ENCODE data around the gene RPL7A.
"Not testable (repeated sequence)": the region's sequence is repeated elsewhere in the genome, so short reads cannot be mapped to it uniquely, and the experiment has no call there.

RPL7A gene

GRCh38 chr9:133307301-133307700, 40.7 kb upstream of the RPL7A start:
- H3K36me3 ChIP-seq (ENCODE audit: control insufficient read depth, insufficient read depth, low read length): no peaks in the 10 kb centered on the region
- H3K4me1 ChIP-seq (ENCODE audit: control insufficient read depth, insufficient read depth, low read length): no peaks in the 10 kb centered on the region
- H3K27me3 ChIP-seq (ENCODE audit: control insufficient read depth, insufficient read depth, low read length, poor library complexity, severe bottlenecking): no peaks in the 10 kb centered on the region
- H3K27ac ChIP-seq (ENCODE audit: insufficient read depth, low read depth, low read length, poor library complexity, severe bottlenecking): no peak overlapping the region
- no peak overlapping the region for H3K4me3 ChIP-seq (ENCODE audit: insufficient read depth, low read depth, low read length)
- H3K9me3 ChIP-seq (ENCODE audit: control insufficient read depth, low read length): no peaks in the 10 kb centered on the region
- WGBS, 2 experiments: 88 to 91% methylated on average over 16 of the region's 16 CpGs

- WGBS, 2 experiments: 89 to 91% methylated on average over 6 of the region's 6 CpGs
- no peak overlapping the region for H3K27ac ChIP-seq (ENCODE audit: insufficient read depth, low read depth, low read length, poor library complexity, severe bottlenecking)
- H3K9me3 ChIP-seq (ENCODE audit: control insufficient read depth, low read length): no peaks in the 10 kb centered on the region
- H3K27me3 ChIP-seq (ENCODE audit: control insufficient read depth, insufficient read depth, low read length, poor library complexity, severe bottlenecking): no peaks in the 10 kb centered on the region
- no peaks in the 10 kb centered on the region for H3K36me3 ChIP-seq (ENCODE audit: control insufficient read depth, insufficient read depth, low read length)
- H3K4me1 ChIP-seq (ENCODE audit: control insufficient read depth, insufficient read depth, low read length): no peaks in the 10 kb centered on the region
- H3K4me3 ChIP-seq (ENCODE audit: insufficient read depth, low read depth, low read length): no peak overlapping the region
These were observed 38.4 kb upstream of the RPL7A start for GRCh38 chr9:133309608-133310007.

- WGBS, 2 experiments: 64 to 75% methylated on average over 2 of the region's 2 CpGs
- Histone ChIP-seq H3K4me3 (ENCODE audit: insufficient read depth, low read depth, low read length) (no peak overlapping the region), H3K27ac (ENCODE audit: insufficient read depth, low read depth, low read length, poor library complexity, severe bottlenecking) (no peak overlapping the region), H3K9me3 (ENCODE audit: control insufficient read depth, low read length) (no peaks in the 10 kb centered on the region), H3K4me1 (ENCODE audit: control insufficient read depth, insufficient read depth, low read length) (no peaks in the 10 kb centered on the region), H3K36me3 (ENCODE audit: control insufficient read depth, insufficient read depth, low read length) (no peaks in the 10 kb centered on the region), H3K27me3 (ENCODE audit: control insufficient read depth, insufficient read depth, low read length, poor library complexity, severe bottlenecking) (no peaks in the 10 kb centered on the region)
These were observed 32.0 kb upstream of the RPL7A start for GRCh38 chr9:133315997-133316396.

DNA sequence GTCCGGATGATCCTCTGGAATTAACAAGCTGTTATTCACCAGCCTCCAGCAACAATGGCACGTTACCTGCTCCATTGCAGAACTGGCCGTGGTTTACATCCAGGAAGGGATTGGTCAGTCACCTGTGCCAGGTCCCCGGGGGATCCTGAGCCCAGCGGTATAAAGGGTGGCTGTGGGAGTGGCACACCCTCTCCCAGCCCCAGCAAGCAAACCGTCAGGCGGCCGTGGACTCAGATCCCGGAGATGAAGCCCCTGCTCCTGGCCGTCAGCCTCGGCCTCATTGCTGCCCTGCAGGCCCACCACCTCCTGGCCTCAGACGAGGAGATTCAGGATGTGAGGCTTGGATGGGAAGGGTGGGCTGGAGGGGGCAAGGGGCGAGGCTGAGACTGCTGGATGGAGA, 30.5 kb upstream of the RPL7A start:
- not testable (repeated sequence) for H3K4me3 ChIP-seq (ENCODE audit: insufficient read depth, low read depth, low read length); H3K27me3 ChIP-seq (ENCODE audit: control insufficient read depth, insufficient read depth, low read length, poor library complexity, severe bottlenecking); H3K9me3 ChIP-seq (ENCODE audit: control insufficient read depth, low read length); H3K27ac ChIP-seq (ENCODE audit: insufficient read depth, low read depth, low read length, poor library complexity, severe bottlenecking); H3K4me1 ChIP-seq (ENCODE audit: control insufficient read depth, insufficient read depth, low read length); H3K36me3 ChIP-seq (ENCODE audit: control insufficient read depth, insufficient read depth, low read length)
- WGBS, 2 experiments: 88 to 89% methylated on average over 12 to 13 of the region's 13 CpGs

GRCh38 chr9:133320421-133320881, 27.6 kb upstream of the RPL7A start:
- H3K27ac ChIP-seq (ENCODE audit: insufficient read depth, low read depth, low read length, poor library complexity, severe bottlenecking): no peak overlapping the region
- no peaks in the 10 kb centered on the region for H3K27me3 ChIP-seq (ENCODE audit: control insufficient read depth, insufficient read depth, low read length, poor library complexity, severe bottlenecking)
- no peaks in the 10 kb centered on the region for H3K4me1 ChIP-seq (ENCODE audit: control insufficient read depth, insufficient read depth, low read length)
- WGBS, 2 experiments: 86 to 87% methylated on average over 12 to 13 of the region's 13 CpGs
- no peaks in the 10 kb centered on the region for H3K9me3 ChIP-seq (ENCODE audit: control insufficient read depth, low read length)
- H3K36me3 ChIP-seq (ENCODE audit: control insufficient read depth, insufficient read depth, low read length): no peaks in the 10 kb centered on the region
- H3K4me3 ChIP-seq (ENCODE audit: insufficient read depth, low read depth, low read length): no peak overlapping the region

DNA sequence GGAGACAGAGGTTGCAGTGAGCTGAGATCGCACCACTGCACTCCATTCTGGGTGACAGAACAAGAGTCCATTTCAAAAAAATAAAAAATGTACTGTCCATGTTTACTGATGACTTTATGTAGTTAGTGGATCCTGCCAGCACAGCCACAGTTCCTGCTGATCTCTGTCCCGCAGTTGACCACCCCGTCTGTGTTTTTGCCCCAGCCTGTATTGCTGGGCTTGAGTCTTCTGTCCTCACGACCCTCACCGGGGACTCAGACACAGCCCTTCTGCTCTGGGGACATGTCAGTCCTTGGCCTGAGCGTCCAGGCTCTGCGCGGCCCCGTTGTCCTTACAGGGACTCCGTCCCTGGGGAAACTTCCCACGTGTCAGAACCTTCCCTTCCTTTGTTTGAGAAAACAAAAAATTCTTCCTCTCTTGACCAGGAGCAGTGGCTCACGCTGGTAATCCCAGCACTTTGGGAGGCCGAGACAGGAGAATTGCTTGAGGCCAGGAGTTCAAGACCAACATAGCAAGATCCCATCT, 26.5 kb upstream of the RPL7A start:
- Histone ChIP-seq H3K4me3 (ENCODE audit: insufficient read depth, low read depth, low read length) (no peak overlapping the region), H3K36me3 (ENCODE audit: control insufficient read depth, insufficient read depth, low read length) (no peaks in the 10 kb centered on the region), H3K4me1 (ENCODE audit: control insufficient read depth, insufficient read depth, low read length) (no peaks in the 10 kb centered on the region), H3K9me3 (ENCODE audit: control insufficient read depth, low read length) (no peaks in the 10 kb centered on the region), H3K27me3 (ENCODE audit: control insufficient read depth, insufficient read depth, low read length, poor library complexity, severe bottlenecking) (no peaks in the 10 kb centered on the region), H3K27ac (ENCODE audit: insufficient read depth, low read depth, low read length, poor library complexity, severe bottlenecking) (no peak overlapping the region)
- 87 to 89% methylated on average over 13 of the region's 13 CpGs for WGBS, 2 experiments

DNA sequence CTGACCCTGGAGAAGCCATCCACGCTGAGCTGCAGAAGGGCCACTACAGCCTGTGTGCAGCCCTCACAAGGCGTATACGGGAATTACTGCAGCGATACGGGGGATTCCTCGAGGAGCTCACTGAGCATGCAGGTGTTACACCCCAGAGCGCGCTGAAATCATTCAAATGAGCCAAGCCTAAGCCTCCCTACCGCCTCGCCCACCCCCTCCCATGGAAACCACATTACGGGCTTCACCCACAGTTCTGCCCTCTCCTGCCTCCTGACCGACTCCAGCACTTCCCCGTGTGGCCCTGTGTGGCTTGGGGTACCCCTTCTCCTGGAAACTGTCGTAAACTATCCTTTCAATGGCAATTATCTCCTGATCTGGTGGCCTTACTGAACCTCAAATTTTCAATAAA, 25.3 kb upstream of the RPL7A start:
- WGBS, 2 experiments: 90 to 92% methylated on average over 14 of the region's 14 CpGs
- no peak overlapping the region for H3K27ac ChIP-seq (ENCODE audit: insufficient read depth, low read depth, low read length, poor library complexity, severe bottlenecking)
- no peaks in the 10 kb centered on the region for H3K27me3 ChIP-seq (ENCODE audit: control insufficient read depth, insufficient read depth, low read length, poor library complexity, severe bottlenecking)
- H3K4me3 ChIP-seq (ENCODE audit: insufficient read depth, low read depth, low read length): no peak overlapping the region
- H3K4me1 ChIP-seq (ENCODE audit: control insufficient read depth, insufficient read depth, low read length): no peaks in the 10 kb centered on the region
- no peaks in the 10 kb centered on the region for H3K36me3 ChIP-seq (ENCODE audit: control insufficient read depth, insufficient read depth, low read length)
- no peaks in the 10 kb centered on the region for H3K9me3 ChIP-seq (ENCODE audit: control insufficient read depth, low read length)

- no peak overlapping the region for H3K27ac ChIP-seq (ENCODE audit: insufficient read depth, low read depth, low read length, poor library complexity, severe bottlenecking)
- no peaks in the 10 kb centered on the region for H3K9me3 ChIP-seq (ENCODE audit: control insufficient read depth, low read length)
- no peaks in the 10 kb centered on the region for H3K27me3 ChIP-seq (ENCODE audit: control insufficient read depth, insufficient read depth, low read length, poor library complexity, severe bottlenecking)
- H3K36me3 ChIP-seq (ENCODE audit: control insufficient read depth, insufficient read depth, low read length): no peaks in the 10 kb centered on the region
- no peak overlapping the region for H3K4me3 ChIP-seq (ENCODE audit: insufficient read depth, low read depth, low read length)
- 94 to 95% methylated on average over 9 to 10 of the region's 10 CpGs for WGBS, 2 experiments
- H3K4me1 ChIP-seq (ENCODE audit: control insufficient read depth, insufficient read depth, low read length): no peaks in the 10 kb centered on the region
These were observed 24.8 kb upstream of the RPL7A start for GRCh38 chr9:133323211-133323610.

DNA sequence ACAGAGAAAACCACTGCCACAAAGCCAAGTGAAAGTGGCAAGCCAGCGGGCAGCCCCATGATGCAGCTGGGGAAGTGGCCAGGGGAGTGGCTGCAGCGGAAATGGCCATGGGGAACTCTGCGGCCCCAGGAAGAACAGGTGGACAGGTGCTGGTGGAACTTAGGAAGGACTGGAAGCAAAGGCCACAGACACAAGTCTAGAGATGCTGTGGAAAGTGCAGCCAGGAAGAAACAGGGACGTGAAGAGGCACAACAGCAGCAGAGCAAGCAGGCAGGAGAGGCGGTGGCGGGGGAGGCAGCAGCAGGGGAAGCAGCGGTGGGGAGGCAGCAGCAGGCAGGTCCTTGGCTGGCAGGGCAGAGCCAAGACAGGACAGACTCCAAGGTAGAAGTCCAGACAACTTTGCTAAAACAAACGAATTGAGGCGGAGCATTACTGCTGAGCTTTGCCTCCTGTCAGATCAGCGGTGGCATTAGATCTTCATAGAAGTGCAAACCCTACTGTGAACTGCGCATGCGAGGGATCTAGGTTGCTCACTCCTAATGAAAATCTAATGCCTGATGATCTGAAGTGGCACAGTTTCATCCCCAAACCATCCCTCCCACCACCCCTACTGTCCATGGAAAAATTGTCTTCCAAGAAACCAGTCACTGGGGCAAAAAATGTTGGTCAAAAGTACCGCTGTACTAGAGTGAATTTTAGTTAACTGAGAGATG, 23.9 kb upstream of the RPL7A start:
- H3K9me3 ChIP-seq (ENCODE audit: control insufficient read depth, low read length): no peaks in the 10 kb centered on the region
- no peaks in the 10 kb centered on the region for H3K36me3 ChIP-seq (ENCODE audit: control insufficient read depth, insufficient read depth, low read length)
- H3K4me1 ChIP-seq (ENCODE audit: control insufficient read depth, insufficient read depth, low read length): no peaks in the 10 kb centered on the region
- H3K27me3 ChIP-seq (ENCODE audit: control insufficient read depth, insufficient read depth, low read length, poor library complexity, severe bottlenecking): no peaks in the 10 kb centered on the region
- no peak overlapping the region for H3K4me3 ChIP-seq (ENCODE audit: insufficient read depth, low read depth, low read length)
- H3K27ac ChIP-seq (ENCODE audit: insufficient read depth, low read depth, low read length, poor library complexity, severe bottlenecking): no peak overlapping the region
- 82 to 86% methylated on average over 13 of the region's 13 CpGs for WGBS, 2 experiments

DNA sequence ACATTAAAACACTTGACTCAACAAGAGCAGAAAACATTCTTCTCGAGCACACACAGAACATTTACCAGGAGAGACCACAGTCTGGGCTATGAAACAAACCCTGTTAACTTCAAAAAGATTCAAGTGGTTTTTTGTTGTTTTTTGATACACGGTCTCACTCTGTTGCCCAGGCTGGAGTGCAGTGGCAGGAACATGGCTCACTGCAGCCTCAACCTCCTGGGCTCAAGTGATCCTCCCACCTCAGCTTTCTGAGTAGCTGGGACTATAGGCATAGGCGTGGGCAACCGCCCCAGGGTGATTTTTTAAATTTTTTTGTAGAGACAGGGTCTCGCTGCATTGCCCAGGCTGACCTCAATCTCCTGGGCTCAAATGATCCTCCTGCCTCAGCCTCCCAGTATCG, 21.0 kb upstream of the RPL7A start:
- WGBS, 2 experiments: 90% methylated on average over 6 of the region's 6 CpGs

More for the DNA sequence above, 21.0 kb upstream of the RPL7A start:
- not testable (repeated sequence) for H3K27ac ChIP-seq (ENCODE audit: insufficient read depth, low read depth, low read length, poor library complexity, severe bottlenecking); H3K9me3 ChIP-seq (ENCODE audit: control insufficient read depth, low read length); H3K4me1 ChIP-seq (ENCODE audit: control insufficient read depth, insufficient read depth, low read length); H3K4me3 ChIP-seq (ENCODE audit: insufficient read depth, low read depth, low read length); H3K27me3 ChIP-seq (ENCODE audit: control insufficient read depth, insufficient read depth, low read length, poor library complexity, severe bottlenecking)
- peaks cover 12% of the 10 kb centered on the region for H3K36me3 ChIP-seq (ENCODE audit: control insufficient read depth, insufficient read depth, low read length)
